ENCODE data around the gene ZNF22. TPM values are rescaled to one million over a fixed set of nuclear protein-coding genes. Genes with fewer than 3 reads are reported as not detected.

Gene ZNF22
- total and polyA plus RNA-seq, 7 donors: 12.9 to 29.9 (median 18.3) TPM

DNA sequence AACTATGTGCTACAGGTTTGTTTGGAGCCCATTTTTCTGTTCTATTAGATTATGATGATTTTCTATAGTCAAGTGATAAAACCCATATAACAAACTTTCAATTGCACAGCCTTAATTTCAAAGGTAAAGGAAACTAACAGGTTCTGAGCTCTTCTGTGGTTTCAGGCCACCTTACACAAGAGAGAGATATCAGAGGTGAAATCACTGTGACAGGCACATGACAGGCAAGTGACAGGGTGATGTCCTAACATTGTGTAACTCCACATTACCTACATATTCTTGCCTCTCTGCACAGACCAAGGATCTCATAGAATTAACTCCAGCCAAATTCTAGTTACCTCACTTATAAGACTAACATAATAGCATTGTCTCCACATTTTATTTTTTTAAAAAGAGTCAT, 35.0 kb downstream of the ZNF22 start:
- intact Hi-C loops (cut with DNase I): no loop called here
- Histone ChIP-seq H3K36me3 (no peaks in the 10 kb centered on the region), H3K27ac (no peak overlapping the region), H3K4me3 (no peak overlapping the region), H3K9me3 (peaks cover 0 to 3% (median 1%) of the 10 kb centered on the region in 4 donors), H3K27me3 (no peaks in the 10 kb centered on the region), H3K4me1 (no peaks in the 10 kb centered on the region)
- DNase-seq: no peak
- TF ChIP-seq POLR2A (IDR thresholded peaks at IDR 0.05) (no peak), EP300 (IDR thresholded peaks at IDR 0.05) (no peak), POLR2AphosphoS5 (IDR thresholded peaks at IDR 0.05) (no peak)
- TF ChIP-seq, protein P1, sequence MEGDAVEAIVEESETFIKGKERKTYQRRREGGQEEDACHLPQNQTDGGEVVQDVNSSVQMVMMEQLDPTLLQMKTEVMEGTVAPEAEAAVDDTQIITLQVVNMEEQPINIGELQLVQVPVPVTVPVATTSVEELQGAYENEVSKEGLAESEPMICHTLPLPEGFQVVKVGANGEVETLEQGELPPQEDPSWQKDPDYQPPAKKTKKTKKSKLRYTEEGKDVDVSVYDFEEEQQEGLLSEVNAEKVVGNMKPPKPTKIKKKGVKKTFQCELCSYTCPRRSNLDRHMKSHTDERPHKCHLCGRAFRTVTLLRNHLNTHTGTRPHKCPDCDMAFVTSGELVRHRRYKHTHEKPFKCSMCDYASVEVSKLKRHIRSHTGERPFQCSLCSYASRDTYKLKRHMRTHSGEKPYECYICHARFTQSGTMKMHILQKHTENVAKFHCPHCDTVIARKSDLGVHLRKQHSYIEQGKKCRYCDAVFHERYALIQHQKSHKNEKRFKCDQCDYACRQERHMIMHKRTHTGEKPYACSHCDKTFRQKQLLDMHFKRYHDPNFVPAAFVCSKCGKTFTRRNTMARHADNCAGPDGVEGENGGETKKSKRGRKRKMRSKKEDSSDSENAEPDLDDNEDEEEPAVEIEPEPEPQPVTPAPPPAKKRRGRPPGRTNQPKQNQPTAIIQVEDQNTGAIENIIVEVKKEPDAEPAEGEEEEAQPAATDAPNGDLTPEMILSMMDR (IDR thresholded peaks at IDR 0.05): no peak

- Histone ChIP-seq H3K27me3 (no peaks in the 10 kb centered on the region), H3K4me1 (no peaks in the 10 kb centered on the region), H3K9me3 (no peaks in the 10 kb centered on the region), H3K36me3 (no peaks in the 10 kb centered on the region), H3K27ac (no peak overlapping the region), H3K4me3 (no peak overlapping the region)
- no peak for DNase-seq
- intact Hi-C loops (cut with DNase I): no loop called here
- TF ChIP-seq POLR2A (IDR thresholded peaks at IDR 0.05): no peak
Measured at GRCh38 chr10:45040921-45041542, 40.3 kb downstream of the ZNF22 start.

- WGBS, 2 donors: 61 to 69% methylated on average over 7 of the region's 7 CpGs
- Histone ChIP-seq H3K27me3 (no peaks in the 10 kb centered on the region), H3K9me3 (peaks cover 0 to 3% (median 0%) of the 10 kb centered on the region in 4 donors), H3K27ac (no peak overlapping the region), H3K4me1 (no peaks in the 10 kb centered on the region), H3K36me3 (no peaks in the 10 kb centered on the region), H3K4me3 (no peak overlapping the region)
- intact Hi-C loops (cut with DNase I): no loop called here
- DNase-seq: no peak
- TF ChIP-seq, protein P1 (IDR thresholded peaks at IDR 0.05): no peak
- TF ChIP-seq POLR2AphosphoS5 (IDR thresholded peaks at IDR 0.05): no peak
- no peak for TF ChIP-seq POLR2A (IDR thresholded peaks at IDR 0.05)
- no peak for TF ChIP-seq EP300 (IDR thresholded peaks at IDR 0.05)
Measured at GRCh38 chr10:45044290-45044689, 43.6 kb downstream of the ZNF22 start.

DNA sequence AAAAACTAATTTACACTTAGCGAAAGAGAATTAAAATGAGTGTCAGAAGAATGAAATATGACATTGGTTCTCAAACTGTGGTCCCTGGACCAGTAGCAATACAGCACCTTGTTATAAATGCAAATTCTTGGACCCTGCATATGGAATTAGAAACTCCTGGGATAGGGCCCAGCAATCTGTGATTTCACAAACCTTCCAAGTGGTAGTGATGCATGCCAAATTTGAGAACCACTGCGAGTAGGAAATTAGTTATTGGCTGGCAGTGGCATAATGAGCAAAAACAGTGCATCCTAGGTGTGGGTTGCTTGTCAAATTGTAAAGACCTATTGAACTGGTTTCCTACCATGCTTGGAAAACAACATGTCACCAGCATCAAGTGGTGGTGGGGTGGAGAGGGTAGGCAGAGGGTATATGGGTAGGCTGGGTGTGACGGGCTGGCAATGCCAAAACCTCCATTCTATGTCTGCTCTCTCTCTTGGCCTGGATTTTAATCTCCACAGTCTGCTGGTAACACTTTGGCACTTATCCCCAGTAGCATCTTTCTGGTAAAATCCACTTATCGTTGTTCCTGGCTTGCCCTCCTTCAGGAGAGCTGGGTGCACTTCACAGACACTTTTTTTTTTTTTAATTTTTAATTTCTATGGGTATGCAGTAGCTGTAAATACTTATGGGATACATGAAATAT, 50.0 kb downstream of the ZNF22 start:
- Histone ChIP-seq H3K4me3 (no peak overlapping the region), H3K9me3 (peaks cover 0 to 3% (median 0%) of the 10 kb centered on the region in 4 donors), H3K27me3 (no peaks in the 10 kb centered on the region), H3K36me3 (no peaks in the 10 kb centered on the region), H3K4me1 (no peaks in the 10 kb centered on the region), H3K27ac (no peak overlapping the region)
- no peak for DNase-seq
- intact Hi-C loops (cut with DNase I): no loop called here
- TF ChIP-seq, protein P1 (IDR thresholded peaks at IDR 0.05): no peak
- TF ChIP-seq POLR2AphosphoS5 (IDR thresholded peaks at IDR 0.05) (no peak), POLR2A (IDR thresholded peaks at IDR 0.05) (no peak), EP300 (IDR thresholded peaks at IDR 0.05) (no peak)
- WGBS, 2 donors: 66 to 67% methylated on average over 4 of the region's 4 CpGs

DNA sequence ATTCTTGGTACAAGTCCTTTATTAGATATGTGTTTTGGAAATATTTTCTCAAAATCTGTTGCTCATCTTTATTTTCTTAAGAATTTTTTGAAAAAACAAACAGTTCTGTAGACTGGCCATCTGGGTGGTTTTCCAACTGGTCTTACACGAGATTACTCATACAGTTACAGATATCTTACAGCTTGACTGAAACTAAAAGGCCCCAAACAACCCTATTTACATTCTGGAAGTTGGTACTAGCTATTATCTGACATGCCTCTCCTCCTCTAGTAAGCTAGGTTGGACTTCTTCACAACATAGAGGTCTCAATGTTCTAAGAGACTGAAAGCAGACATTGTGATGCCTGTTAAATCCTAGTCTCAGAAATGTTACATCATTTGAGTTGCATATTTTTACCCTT, 52.0 kb downstream of the ZNF22 start:
- WGBS, 2 donors: 32 to 60% methylated on average over 1 of the region's 1 CpG
- no peaks in the 10 kb centered on the region for H3K27me3 ChIP-seq
- TF ChIP-seq, protein P1 (IDR thresholded peaks at IDR 0.05): no peak
- TF ChIP-seq POLR2AphosphoS5 (IDR thresholded peaks at IDR 0.05): no peak
- no peak for TF ChIP-seq EP300 (IDR thresholded peaks at IDR 0.05)
- TF ChIP-seq POLR2A (IDR thresholded peaks at IDR 0.05): no peak
- H3K4me1 ChIP-seq: no peaks in the 10 kb centered on the region
- intact Hi-C loops (cut with DNase I): no loop called here
- H3K36me3 ChIP-seq: no peaks in the 10 kb centered on the region
- no peaks in the 10 kb centered on the region for H3K9me3 ChIP-seq
- H3K27ac ChIP-seq: no peak overlapping the region
- H3K4me3 ChIP-seq: no peak overlapping the region
- DNase-seq: no peak
